HEK293 (cell line): ENCODE data around the gene TRIP10.

Experiments
- CTCF ChIA-PET: fragments of 350-600 bp; formaldehyde crosslinking; extraction: SDS; loops from one replicate; lab custom pipeline; 2021; ENCODE audit warnings: antibody characterized with exemption; lab: Yijun Ruan, JAX
- POLR2A ChIA-PET: fragments of 300-600 bp; formaldehyde crosslinking; extraction: SDS; loops from one replicate; lab custom pipeline; 2020; ENCODE audit warnings: antibody characterized with exemption, inconsistent platforms; lab: Yijun Ruan, JAX
- H3K27ac ChIP-seq: fragments of 200-500 bp; sonication (Bioruptor generic); 2 replicates; pipeline ENCODE4 v1.5.1; 2014; ENCODE audit warnings: low read depth, low read length, control low read depth, inconsistent platforms; ENCODE audit errors: extremely low read depth
- H3K36me3 ChIP-seq, 2 experiments: fragments of 200-500 bp in 1 of 2; sonication (Bioruptor generic) in 1 of 2; 1 replicate in 1 of 2; 2 replicates in 1 of 2; pipeline ENCODE4 v1.5.1; 2014 to 2017; ENCODE audit warnings: inconsistent platforms in 2 of 2, low read length in 2 of 2; ENCODE audit not compliant: control insufficient read depth in 2 of 2, insufficient read depth in 1 of 2
- H3K4me1 ChIP-seq: fragments of 200-500 bp; sonication (Bioruptor generic); 2 replicates; pipeline ENCODE4 v1.5.1; 2014; ENCODE audit warnings: mild to moderate bottlenecking, low read length, inconsistent platforms; ENCODE audit not compliant: control insufficient read depth, insufficient read depth
- H3K4me3 ChIP-seq: 2 replicates; pipeline ENCODE4 v1.5.1; 2011; ENCODE audit warnings: low read depth, mild to moderate bottlenecking, control low read depth, low read length, moderate library complexity
- H3K9me3 ChIP-seq: fragments of 200-500 bp; sonication (Bioruptor generic); 2 replicates; pipeline ENCODE4 v1.5.1; 2014; ENCODE audit warnings: low read depth, low read length, inconsistent platforms; ENCODE audit not compliant: control insufficient read depth, insufficient read depth
- BCL6B ChIP-seq: fragments of 450-650 bp; formaldehyde crosslinking; IDR thresholded peaks from 2 replicates; pipeline ENCODE4 v1.5.1; 2017; ENCODE audit warnings: missing biosample characterization, missing genetic modification characterization
- GLI2 ChIP-seq: fragments of 450-650 bp; formaldehyde crosslinking; IDR thresholded peaks from 2 replicates; pipeline ENCODE4; 2017; ENCODE audit warnings: missing biosample characterization, missing genetic modification characterization, low read depth, borderline replicate concordance
- HOXC10 ChIP-seq: sonication (generic); formaldehyde crosslinking; IDR thresholded peaks from 2 replicates; pipeline ENCODE4 v1.8.1; 2023; ENCODE audit warnings: mild to moderate bottlenecking, missing genetic modification reagents
- MYNN ChIP-seq: fragments of 450-650 bp; formaldehyde crosslinking; IDR thresholded peaks from 2 replicates; pipeline ENCODE4 v1.5.1; 2016; ENCODE audit warnings: missing biosample characterization, missing genetic modification characterization, borderline replicate concordance
- MZF1 ChIP-seq: fragments of 450-650 bp; formaldehyde crosslinking; IDR thresholded peaks from 2 replicates; pipeline ENCODE4 v1.5.1; 2017; ENCODE audit warnings: missing biosample characterization, missing genetic modification characterization, borderline replicate concordance
- OSR2 ChIP-seq: fragments of 450-650 bp; formaldehyde crosslinking; IDR thresholded peaks from 2 replicates; pipeline ENCODE4 v1.5.1; 2016; ENCODE audit warnings: missing biosample characterization, missing genetic modification characterization
- ZNF155 ChIP-seq: fragments of 450-650 bp; formaldehyde crosslinking; IDR thresholded peaks from 2 replicates; pipeline ENCODE4 v1.5.1; 2016; ENCODE audit warnings: missing biosample characterization, missing genetic modification characterization
- ZNF169 ChIP-seq: fragments of 450-650 bp; formaldehyde crosslinking; IDR thresholded peaks from 2 replicates; pipeline ENCODE4 v1.5.1; 2016; ENCODE audit warnings: missing biosample characterization, missing genetic modification characterization
- ZNF202 ChIP-seq: fragments of 450-650 bp; formaldehyde crosslinking; IDR thresholded peaks from 2 replicates; pipeline ENCODE4 v1.5.1; 2016; ENCODE audit warnings: missing biosample characterization, missing genetic modification characterization, borderline replicate concordance
- ZNF37A ChIP-seq: fragments of 450-650 bp; IDR thresholded peaks from 2 replicates; pipeline ENCODE4 v1.5.1; 2018; ENCODE audit warnings: missing biosample characterization, missing genetic modification characterization
- ZNF426 ChIP-seq: fragments of 450-650 bp; formaldehyde crosslinking; IDR thresholded peaks from 2 replicates; pipeline ENCODE4 v1.5.1; 2017; ENCODE audit warnings: missing biosample characterization, missing genetic modification characterization, mild to moderate bottlenecking, inconsistent platforms, moderate library complexity
- ZNF610 ChIP-seq: fragments of 450-650 bp; formaldehyde crosslinking; IDR thresholded peaks from 2 replicates; pipeline ENCODE4 v1.5.1; 2016; ENCODE audit warnings: missing biosample characterization, missing genetic modification characterization, borderline replicate concordance
- ZNF768 ChIP-seq: fragments of 450-650 bp; formaldehyde crosslinking; IDR thresholded peaks from 2 replicates; pipeline ENCODE4 v1.5.1; 2018; ENCODE audit warnings: missing biosample characterization, mild to moderate bottlenecking, missing genetic modification characterization
- ZNF843 ChIP-seq: fragments of 450-650 bp; formaldehyde crosslinking; IDR thresholded peaks from 2 replicates; pipeline ENCODE4 v1.5.1; 2016; ENCODE audit warnings: missing biosample characterization, missing genetic modification characterization
- TF ChIP-seq, protein P1 (sequence below): fragments of 450-650 bp; formaldehyde crosslinking; IDR thresholded peaks from 2 replicates; pipeline ENCODE4 v1.5.1; 2017; ENCODE audit warnings: missing biosample characterization, missing genetic modification characterization
- TF ChIP-seq, protein P2 (sequence below): sonication (generic); formaldehyde crosslinking; IDR thresholded peaks from 2 replicates; pipeline ENCODE4 v1.8.1; 2022; ENCODE audit warnings: mild to moderate bottlenecking, moderate library complexity, missing genetic modification reagents
- TF ChIP-seq, protein P3 (sequence below): fragments of 450-650 bp; formaldehyde crosslinking; IDR thresholded peaks from 2 replicates; pipeline ENCODE4 v1.5.1; 2016; ENCODE audit warnings: missing biosample characterization, missing genetic modification characterization, low read depth
- TF ChIP-seq, protein P4 (sequence below): fragments of 450-650 bp; IDR thresholded peaks from 2 replicates; pipeline ENCODE4 v1.5.1; 2018; ENCODE audit warnings: missing biosample characterization, missing genetic modification characterization

TRIP10 gene

DNA sequence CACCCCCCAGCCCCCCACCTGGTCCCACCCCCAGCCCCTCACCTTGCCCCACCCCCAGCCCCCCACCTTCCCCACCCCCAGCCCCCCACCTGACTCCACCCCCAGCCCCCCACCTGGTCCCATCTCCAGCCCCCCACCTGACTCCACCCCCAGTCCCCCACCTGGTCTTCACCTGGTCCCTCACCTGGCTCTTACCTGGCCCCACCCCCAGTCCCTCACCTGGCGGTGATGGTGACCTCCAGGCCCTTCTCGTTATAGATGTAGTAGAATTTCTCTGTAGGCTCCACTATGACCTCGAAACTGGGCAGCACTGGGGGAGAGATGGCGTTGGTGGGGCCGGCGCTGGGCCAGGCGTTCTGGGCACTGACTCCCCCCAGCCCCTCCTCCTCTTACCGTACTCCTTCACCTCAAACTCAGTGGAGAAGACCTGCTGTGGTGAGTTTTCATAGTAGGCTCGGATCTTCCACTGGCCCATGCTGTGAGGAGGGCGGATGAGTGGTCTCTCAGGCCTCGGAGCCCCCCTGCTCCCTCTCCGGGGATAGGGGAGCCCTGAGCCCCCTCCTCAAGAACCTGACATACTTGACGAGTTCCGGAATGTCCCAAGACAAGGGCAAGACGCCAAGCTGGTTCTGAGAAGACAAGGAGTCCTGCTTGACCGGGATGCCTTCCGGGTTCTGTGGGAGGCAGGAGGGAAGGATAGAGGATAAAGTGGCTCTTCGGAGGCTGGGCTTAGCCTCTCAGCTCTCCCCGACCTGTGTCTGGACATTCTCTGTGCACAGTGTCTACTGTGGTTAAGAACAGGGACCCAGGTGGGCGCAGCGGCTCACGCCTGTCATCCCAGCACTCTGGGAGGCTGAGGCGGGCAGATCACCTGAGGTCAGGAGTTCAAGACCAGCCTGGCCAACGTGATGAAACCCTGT is 25.4 kb upstream of the TRIP10 start:
- H3K9me3 ChIP-seq: no peaks in the 10 kb centered on the region
- H3K36me3 ChIP-seq: no peaks in the 10 kb centered on the region
- POLR2A ChIA-PET: no interaction called here
- CTCF ChIA-PET: interaction anchor here (0.7 to 1.2 kb wide), 2 partner anchors 40 to 96 kb away, joined by 3 to 4 read pairs; no protein-coding TSS in a partner anchor
- no peak overlapping the region for H3K27ac ChIP-seq
- no peaks in the 10 kb centered on the region for H3K4me1 ChIP-seq
- TF ChIP-seq, protein P1, sequence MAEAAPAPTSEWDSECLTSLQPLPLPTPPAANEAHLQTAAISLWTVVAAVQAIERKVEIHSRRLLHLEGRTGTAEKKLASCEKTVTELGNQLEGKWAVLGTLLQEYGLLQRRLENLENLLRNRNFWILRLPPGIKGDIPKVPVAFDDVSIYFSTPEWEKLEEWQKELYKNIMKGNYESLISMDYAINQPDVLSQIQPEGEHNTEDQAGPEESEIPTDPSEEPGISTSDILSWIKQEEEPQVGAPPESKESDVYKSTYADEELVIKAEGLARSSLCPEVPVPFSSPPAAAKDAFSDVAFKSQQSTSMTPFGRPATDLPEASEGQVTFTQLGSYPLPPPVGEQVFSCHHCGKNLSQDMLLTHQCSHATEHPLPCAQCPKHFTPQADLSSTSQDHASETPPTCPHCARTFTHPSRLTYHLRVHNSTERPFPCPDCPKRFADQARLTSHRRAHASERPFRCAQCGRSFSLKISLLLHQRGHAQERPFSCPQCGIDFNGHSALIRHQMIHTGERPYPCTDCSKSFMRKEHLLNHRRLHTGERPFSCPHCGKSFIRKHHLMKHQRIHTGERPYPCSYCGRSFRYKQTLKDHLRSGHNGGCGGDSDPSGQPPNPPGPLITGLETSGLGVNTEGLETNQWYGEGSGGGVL (tag by site-specific recombination): no peak
- TF ChIP-seq, protein P2, sequence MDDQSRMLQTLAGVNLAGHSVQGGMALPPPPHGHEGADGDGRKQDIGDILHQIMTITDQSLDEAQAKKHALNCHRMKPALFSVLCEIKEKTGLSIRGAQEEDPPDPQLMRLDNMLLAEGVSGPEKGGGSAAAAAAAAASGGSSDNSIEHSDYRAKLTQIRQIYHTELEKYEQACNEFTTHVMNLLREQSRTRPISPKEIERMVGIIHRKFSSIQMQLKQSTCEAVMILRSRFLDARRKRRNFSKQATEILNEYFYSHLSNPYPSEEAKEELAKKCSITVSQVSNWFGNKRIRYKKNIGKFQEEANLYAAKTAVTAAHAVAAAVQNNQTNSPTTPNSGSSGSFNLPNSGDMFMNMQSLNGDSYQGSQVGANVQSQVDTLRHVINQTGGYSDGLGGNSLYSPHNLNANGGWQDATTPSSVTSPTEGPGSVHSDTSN (CRISPR knock-in tag): no peak
- TF ChIP-seq ZNF426 (tag by site-specific recombination) (no peak), ZNF155 (tag by site-specific recombination) (no peak), BCL6B (tag by site-specific recombination) (no peak), MYNN (tag by site-specific recombination) (no peak), ZNF202 (tag by site-specific recombination) (no peak), MZF1 (no peak)
- H3K4me3 ChIP-seq: no peak overlapping the region

DNA sequence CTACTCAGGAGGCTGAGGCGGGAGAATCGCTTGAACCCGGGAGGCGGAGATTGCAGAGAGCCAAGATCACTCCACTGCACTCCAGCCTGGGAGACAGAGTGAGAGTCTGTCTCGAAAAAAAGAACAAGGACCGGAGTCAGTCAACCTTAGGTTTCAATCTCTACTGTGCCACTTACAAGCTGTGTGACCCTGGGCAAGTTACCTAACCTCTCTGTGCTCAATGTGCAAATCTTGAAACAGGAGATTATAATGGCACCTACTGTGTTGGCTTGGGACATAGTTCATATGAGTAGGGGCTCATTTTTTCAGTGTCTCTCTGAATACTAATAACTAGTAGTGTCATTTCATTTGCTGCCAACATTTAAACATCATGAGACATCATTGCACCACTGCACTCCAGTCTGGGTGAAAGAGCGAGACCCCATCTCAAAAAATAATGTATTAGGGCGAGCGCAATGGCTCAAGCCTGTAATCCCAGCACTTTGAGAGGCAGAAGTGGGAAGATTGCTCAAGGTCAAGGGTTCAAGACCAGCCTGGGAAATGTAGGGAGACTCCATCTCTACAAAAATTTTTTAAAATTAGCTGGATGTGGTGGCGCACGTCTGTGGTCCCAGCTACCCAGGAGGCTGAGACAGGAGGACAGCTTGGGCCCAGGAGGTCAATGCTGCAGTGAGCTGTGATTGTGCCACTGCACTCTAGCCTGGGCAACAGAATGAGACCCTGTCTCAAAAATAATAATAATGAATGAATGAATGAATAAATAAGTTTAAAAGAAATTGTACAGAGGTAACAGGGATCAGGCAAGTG is 24.5 kb upstream of the TRIP10 start:
- Histone ChIP-seq H3K9me3 (no peaks in the 10 kb centered on the region), H3K36me3 (no peaks in the 10 kb centered on the region), H3K4me3 (no peak overlapping the region), H3K27ac (no peak overlapping the region), H3K4me1 (no peaks in the 10 kb centered on the region)
- TF ChIP-seq ZNF768 (tag by site-specific recombination) (peak; percentile 95; the same call in 1 of the 2 replicates), OSR2 (tag by site-specific recombination) (no peak)
- ChIA-PET POLR2A (no interaction called here), CTCF (interaction anchor here (0.6 to 1.2 kb wide), 5 partner anchors 41 to 1798 kb away, joined by 3 to 5 read pairs (median 3); no protein-coding TSS in a partner anchor)

DNA sequence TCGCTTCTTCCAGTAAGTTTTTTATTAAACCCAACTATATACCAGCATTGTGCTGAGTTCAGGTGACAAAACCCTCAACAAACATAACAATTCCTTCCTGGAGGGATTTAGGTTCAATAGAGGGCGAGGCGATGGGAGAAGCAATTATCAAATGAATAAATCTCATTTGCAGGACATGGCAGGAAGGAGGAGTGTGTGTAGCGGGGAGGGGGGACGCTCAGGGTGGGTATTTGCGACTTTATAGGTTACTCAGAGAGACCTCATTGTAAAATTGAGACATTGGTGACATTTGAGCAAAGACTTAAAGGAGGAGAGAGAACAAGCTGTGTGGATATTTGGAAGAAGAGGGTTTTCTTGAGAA is 22.9 kb upstream of the TRIP10 start:
- H3K4me1 ChIP-seq: no peaks in the 10 kb centered on the region
- H3K4me3 ChIP-seq: no peak overlapping the region
- POLR2A ChIA-PET: no interaction called here
- H3K27ac ChIP-seq: no peak overlapping the region
- CTCF ChIA-PET: interaction anchor here (0.6 to 1.2 kb wide), 5 partner anchors 21 to 235 kb away, joined by 3 to 5 read pairs (median 3); no protein-coding TSS in a partner anchor
- H3K36me3 ChIP-seq: no peaks in the 10 kb centered on the region
- H3K9me3 ChIP-seq: no peaks in the 10 kb centered on the region
- no peak for TF ChIP-seq ZNF169 (tag by site-specific recombination)
- TF ChIP-seq, protein P3, sequence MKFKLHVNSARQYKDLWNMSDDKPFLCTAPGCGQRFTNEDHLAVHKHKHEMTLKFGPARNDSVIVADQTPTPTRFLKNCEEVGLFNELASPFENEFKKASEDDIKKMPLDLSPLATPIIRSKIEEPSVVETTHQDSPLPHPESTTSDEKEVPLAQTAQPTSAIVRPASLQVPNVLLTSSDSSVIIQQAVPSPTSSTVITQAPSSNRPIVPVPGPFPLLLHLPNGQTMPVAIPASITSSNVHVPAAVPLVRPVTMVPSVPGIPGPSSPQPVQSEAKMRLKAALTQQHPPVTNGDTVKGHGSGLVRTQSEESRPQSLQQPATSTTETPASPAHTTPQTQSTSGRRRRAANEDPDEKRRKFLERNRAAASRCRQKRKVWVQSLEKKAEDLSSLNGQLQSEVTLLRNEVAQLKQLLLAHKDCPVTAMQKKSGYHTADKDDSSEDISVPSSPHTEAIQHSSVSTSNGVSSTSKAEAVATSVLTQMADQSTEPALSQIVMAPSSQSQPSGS (tag by site-specific recombination): no peak
- TF ChIP-seq GLI2: no peak
- TF ChIP-seq ZNF37A (tag by site-specific recombination): no peak
- TF ChIP-seq HOXC10 (CRISPR knock-in tag): no peak
- TF ChIP-seq, protein P4, sequence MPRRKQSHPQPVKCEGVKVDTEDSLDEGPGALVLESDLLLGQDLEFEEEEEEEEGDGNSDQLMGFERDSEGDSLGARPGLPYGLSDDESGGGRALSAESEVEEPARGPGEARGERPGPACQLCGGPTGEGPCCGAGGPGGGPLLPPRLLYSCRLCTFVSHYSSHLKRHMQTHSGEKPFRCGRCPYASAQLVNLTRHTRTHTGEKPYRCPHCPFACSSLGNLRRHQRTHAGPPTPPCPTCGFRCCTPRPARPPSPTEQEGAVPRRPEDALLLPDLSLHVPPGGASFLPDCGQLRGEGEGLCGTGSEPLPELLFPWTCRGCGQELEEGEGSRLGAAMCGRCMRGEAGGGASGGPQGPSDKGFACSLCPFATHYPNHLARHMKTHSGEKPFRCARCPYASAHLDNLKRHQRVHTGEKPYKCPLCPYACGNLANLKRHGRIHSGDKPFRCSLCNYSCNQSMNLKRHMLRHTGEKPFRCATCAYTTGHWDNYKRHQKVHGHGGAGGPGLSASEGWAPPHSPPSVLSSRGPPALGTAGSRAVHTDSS (tag by site-specific recombination): no peak
- no peak for TF ChIP-seq ZNF843
- TF ChIP-seq ZNF610: no peak
